Smooth muscle cell (in vitro differentiated cells): ENCODE measurements around the gene XPNPEP1. TPM values are rescaled to one million over a fixed set of nuclear protein-coding genes. Genes with fewer than 3 reads are reported as not detected.

Experiments used
- DNase-seq: peaks from one replicate; lab custom pipeline; 2025; ENCODE audit not compliant: unreplicated experiment; lab: John Stamatoyannopoulos, UW
- H2AFZ ChIP-seq: fragments of 200-600 bp; sonication (generic); 2 replicates; pipeline ENCODE4 v1.6.0; 2016; ENCODE audit warnings: antibody characterized with exemption, low read depth, mild to moderate bottlenecking
- H3F3A ChIP-seq: fragments of 200-600 bp; sonication (generic); 2 replicates; pipeline ENCODE4 v1.6.0; 2017; ENCODE audit warnings: antibody characterized with exemption, low read depth
- H3K27ac ChIP-seq: fragments of 200-600 bp; sonication (generic); 2 replicates; pipeline ENCODE4 v1.5.1; 2016; ENCODE audit warnings: low read depth, mild to moderate bottlenecking
- H3K27me3 ChIP-seq: fragments of 200-600 bp; sonication (generic); 2 replicates; pipeline ENCODE4 v1.6.1; 2016; ENCODE audit warnings: low read depth, mild to moderate bottlenecking
- H3K36me3 ChIP-seq: fragments of 200-600 bp; sonication (generic); 2 replicates; pipeline ENCODE4 v1.5.1; 2016; ENCODE audit warnings: low read depth
- H3K4me1 ChIP-seq: fragments of 200-600 bp; sonication (generic); 2 replicates; pipeline ENCODE4 v1.5.1; 2016; ENCODE audit warnings: low read depth
- H3K4me2 ChIP-seq: fragments of 200-600 bp; sonication (generic); 2 replicates; pipeline ENCODE4 v1.6.0; 2016; ENCODE audit warnings: mild to moderate bottlenecking
- H3K4me3 ChIP-seq: fragments of 200-600 bp; sonication (generic); 2 replicates; pipeline ENCODE4 v1.5.1; 2016; ENCODE audit warnings: mild to moderate bottlenecking
- H3K79me2 ChIP-seq: fragments of 200-600 bp; sonication (generic); 2 replicates; pipeline ENCODE4 v1.6.0; 2016; ENCODE audit warnings: low read depth, mild to moderate bottlenecking
- H3K9ac ChIP-seq: fragments of 200-600 bp; sonication (generic); 2 replicates; pipeline ENCODE4 v1.6.0; 2016; ENCODE audit warnings: low read depth
- H3K9me3 ChIP-seq: fragments of 200-600 bp; sonication (generic); replicated peaks from 2 replicates; pipeline ENCODE4 v1.5.1; 2016; ENCODE audit warnings: low read depth
- H4K20me1 ChIP-seq: fragments of 200-600 bp; sonication (generic); 2 replicates; pipeline ENCODE4 v1.6.0; 2016; ENCODE audit warnings: low read depth
- WGBS: methylation state at CpG from one replicate; pipeline ENCODE4 v1.1.7; 2016; ENCODE audit warnings: low lambda C conversion rate; 5-methylcytosine and 5-hydroxymethylcytosine counted together
- polyA plus RNA-seq: library from polyadenylated mRNA; unstranded; fragments of >200 nt; fragmentation: Nextera tagmentation; extraction: Ambion mirVana; gene quantifications from 2 replicates; pipeline ENCODE4 v1.2.1, GENCODE V29; 2016
- total RNA-seq: library from RNA; depleted of rRNA; stranded (reverse); fragments of >200 nt; gene quantifications from 2 replicates; pipeline ENCODE4 v1.2.3, GENCODE V29; 2014
- TF ChIP-seq, protein P1 (sequence below): fragments of 200-600 bp; sonication (generic); IDR thresholded peaks from 2 replicates; pipeline ENCODE4 v1.5.1; 2017; ENCODE audit warnings: borderline replicate concordance, mild to moderate bottlenecking, antibody characterized with exemption; ENCODE audit not compliant: insufficient read depth, poor library complexity, severe bottlenecking

XPNPEP1 gene
- total and polyA plus RNA-seq, 2 experiments from 2014 or later: 63.0 to 147 TPM

DNA sequence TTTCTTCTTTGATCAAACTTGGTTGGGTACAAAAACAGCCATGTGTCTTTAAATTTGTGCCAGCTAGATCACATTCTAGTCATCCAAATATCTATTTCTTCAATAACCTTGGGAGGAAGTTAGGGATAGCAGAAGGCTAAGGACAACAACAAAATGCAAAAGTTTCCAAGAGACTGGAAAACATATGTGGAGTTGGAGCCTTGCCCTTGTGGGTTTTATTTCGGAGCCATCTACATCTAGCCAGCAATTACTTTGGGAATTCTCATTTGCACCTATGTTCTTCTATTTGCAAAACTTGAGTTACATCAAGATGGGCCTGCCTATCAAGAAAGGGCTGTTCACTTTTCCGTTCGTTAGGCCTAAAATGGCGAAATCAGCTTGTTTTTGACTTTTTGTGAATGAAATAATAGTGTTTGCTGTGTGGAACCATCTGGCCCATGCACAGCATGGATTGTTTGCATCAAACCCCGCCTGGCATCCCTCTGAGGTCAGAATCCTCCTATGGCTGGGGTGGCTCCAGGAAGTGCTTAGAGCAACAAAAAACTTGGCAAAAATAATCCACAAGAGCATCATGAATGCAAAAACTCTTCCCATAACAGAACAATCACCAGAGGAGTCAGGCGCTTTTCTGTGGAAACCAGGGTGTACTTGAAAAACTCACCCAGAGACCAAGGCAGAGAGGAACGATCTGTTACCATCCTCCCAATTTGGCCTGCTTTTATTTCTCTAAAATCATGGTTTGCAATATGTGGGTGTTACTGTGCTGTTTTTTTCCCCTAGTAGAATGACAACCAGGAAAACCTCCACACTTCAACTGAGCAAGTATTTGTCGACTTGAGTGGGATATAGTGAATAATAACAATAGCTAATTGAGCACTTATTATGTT, 36.2 kb upstream of the XPNPEP1 start:
- Histone ChIP-seq H2AFZ (no peak overlapping the region), H3K4me2 (no peak overlapping the region), H3K4me1 (peaks cover 22% of the 10 kb centered on the region), H3K9me3 (no peaks in the 10 kb centered on the region), H3K4me3 (no peak overlapping the region), H4K20me1 (no peaks in the 10 kb centered on the region), H3K27ac (no peak overlapping the region), H3K9ac (no peak overlapping the region), H3F3A (no peaks in the 10 kb centered on the region), H3K27me3 (no peaks in the 10 kb centered on the region), H3K79me2 (no peaks in the 10 kb centered on the region), H3K36me3 (no peaks in the 10 kb centered on the region)
- TF ChIP-seq, protein P1, sequence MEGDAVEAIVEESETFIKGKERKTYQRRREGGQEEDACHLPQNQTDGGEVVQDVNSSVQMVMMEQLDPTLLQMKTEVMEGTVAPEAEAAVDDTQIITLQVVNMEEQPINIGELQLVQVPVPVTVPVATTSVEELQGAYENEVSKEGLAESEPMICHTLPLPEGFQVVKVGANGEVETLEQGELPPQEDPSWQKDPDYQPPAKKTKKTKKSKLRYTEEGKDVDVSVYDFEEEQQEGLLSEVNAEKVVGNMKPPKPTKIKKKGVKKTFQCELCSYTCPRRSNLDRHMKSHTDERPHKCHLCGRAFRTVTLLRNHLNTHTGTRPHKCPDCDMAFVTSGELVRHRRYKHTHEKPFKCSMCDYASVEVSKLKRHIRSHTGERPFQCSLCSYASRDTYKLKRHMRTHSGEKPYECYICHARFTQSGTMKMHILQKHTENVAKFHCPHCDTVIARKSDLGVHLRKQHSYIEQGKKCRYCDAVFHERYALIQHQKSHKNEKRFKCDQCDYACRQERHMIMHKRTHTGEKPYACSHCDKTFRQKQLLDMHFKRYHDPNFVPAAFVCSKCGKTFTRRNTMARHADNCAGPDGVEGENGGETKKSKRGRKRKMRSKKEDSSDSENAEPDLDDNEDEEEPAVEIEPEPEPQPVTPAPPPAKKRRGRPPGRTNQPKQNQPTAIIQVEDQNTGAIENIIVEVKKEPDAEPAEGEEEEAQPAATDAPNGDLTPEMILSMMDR: no peak
- no peak for DNase-seq
- WGBS: 95% methylated on average over 8 of the region's 8 CpGs

DNA sequence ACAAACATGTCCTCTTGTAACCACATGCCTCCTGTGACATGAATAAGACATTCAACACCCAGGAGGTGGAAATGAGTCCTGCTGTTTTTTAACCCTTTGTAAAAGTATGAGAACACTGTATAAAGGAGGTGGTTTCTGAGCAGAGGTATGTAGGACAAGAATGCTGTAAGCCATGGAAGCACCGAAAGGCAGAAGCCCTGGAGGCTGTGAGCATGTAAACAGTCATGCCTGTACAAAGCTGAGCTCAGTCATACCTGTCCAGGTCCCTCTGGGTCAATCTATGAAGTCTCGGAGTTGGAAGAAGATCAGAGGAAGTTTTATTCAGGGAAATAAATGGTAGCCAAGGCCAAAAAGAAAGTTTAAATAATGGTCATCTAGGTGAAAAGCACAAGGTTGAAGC, 34.7 kb upstream of the XPNPEP1 start:
- Histone ChIP-seq H3K4me3 (no peak overlapping the region), H3K4me2 (no peak overlapping the region), H3K27me3 (no peaks in the 10 kb centered on the region), H3K27ac (no peak overlapping the region), H4K20me1 (no peaks in the 10 kb centered on the region), H3F3A (no peaks in the 10 kb centered on the region), H2AFZ (no peak overlapping the region), H3K4me1 (peaks cover 18% of the 10 kb centered on the region), H3K9me3 (no peaks in the 10 kb centered on the region), H3K36me3 (no peaks in the 10 kb centered on the region), H3K79me2 (no peaks in the 10 kb centered on the region), H3K9ac (no peak overlapping the region)
- TF ChIP-seq, protein P1: no peak
- 75% methylated on average over 2 of the region's 2 CpGs for WGBS
- no peak for DNase-seq

DNA sequence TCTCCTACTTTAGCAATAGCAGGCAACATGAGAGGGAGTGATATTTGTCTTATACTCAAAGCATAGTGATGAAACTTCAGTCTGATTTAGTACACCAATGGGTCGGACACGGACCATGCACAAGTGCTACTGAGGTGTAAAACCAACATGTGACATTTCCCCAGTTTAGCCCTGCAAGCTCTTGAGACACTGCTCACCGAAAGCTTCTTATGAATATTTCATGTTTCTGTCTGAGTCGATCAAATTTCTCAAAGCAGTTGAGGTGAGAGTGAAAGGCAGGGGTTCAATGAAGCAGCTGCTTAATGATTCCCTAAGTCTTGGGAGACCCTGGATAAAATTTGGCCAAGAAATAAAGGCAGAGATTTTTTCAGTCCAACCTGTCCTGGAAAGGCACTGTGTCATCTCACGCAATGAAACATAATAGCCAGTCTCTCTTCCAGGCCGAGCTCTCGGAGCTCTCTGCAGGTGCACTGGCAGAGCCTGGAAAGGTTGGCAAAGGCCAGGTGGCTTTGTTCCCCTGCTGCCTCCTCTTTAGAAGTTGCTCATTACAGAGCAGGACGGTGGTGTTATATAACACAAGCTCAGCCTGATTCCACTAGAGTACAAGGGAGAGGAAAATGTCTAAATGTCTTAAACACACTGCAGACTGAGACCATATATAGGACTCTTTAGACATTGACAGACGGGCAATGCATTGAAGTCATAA, 33.9 kb upstream of the XPNPEP1 start:
- 94% methylated on average over 9 of the region's 9 CpGs for WGBS
- H3K4me3 ChIP-seq: no peak overlapping the region
- H3K4me1 ChIP-seq: peaks cover 13% of the 10 kb centered on the region
- H3K27me3 ChIP-seq: no peaks in the 10 kb centered on the region
- H3K9me3 ChIP-seq: no peaks in the 10 kb centered on the region
- no peaks in the 10 kb centered on the region for H3K36me3 ChIP-seq
- no peaks in the 10 kb centered on the region for H3F3A ChIP-seq
- DNase-seq: no peak
- H3K79me2 ChIP-seq: no peaks in the 10 kb centered on the region
- H2AFZ ChIP-seq: no peak overlapping the region
- H3K4me2 ChIP-seq: no peak overlapping the region
- H4K20me1 ChIP-seq: no peaks in the 10 kb centered on the region
- no peak overlapping the region for H3K27ac ChIP-seq
- TF ChIP-seq, protein P1: no peak
- no peak overlapping the region for H3K9ac ChIP-seq
